Measurements from ENCODE around the gene HOXA3.
A peak's percentile ranks its signal among the peaks of the same experiment; 100 is the strongest.

The HOXA3 gene

GRCh38 chr7:27141137-27141922 lies 11.1 kb downstream of the HOXA3 start:
- no peak for DNase-seq
- WGBS (ENCODE audit: extremely low coverage, insufficient coverage, insufficient read length): no CpG with 5 or more reads among the region's 18 CpGs

GRCh38 chr7:27140126-27140857 lies 12.1 kb downstream of the HOXA3 start:
- H4K91ac ChIP-seq (ENCODE audit: low read depth, low read length): no peak overlapping the region
- no peaks in the 10 kb centered on the region for H3K79me2 ChIP-seq (ENCODE audit: control insufficient read depth, insufficient read depth, low read length, poor library complexity)
- no peak overlapping the region for H3K23ac ChIP-seq (ENCODE audit: low read length)
- no peak overlapping the region for H3K18ac ChIP-seq (ENCODE audit: low read length)
- peaks cover 13% of the 10 kb centered on the region for H3K9me3 ChIP-seq (ENCODE audit: insufficient read depth, low read depth, low read length)
- no peak overlapping the region for H4K12ac ChIP-seq (ENCODE audit: low read depth, low read length)
- no peak for DNase-seq
- no peaks in the 10 kb centered on the region for H3K79me1 ChIP-seq (ENCODE audit: low read length)
- no peak overlapping the region for H3K14ac ChIP-seq (ENCODE audit: low read length)
- no peak overlapping the region for H2AK5ac ChIP-seq (ENCODE audit: low read length)
- H3K36me3 ChIP-seq (ENCODE audit: control insufficient read depth in 1 of 2, insufficient read depth in 2 of 2, low read length in 2 of 2): no peaks in the 10 kb centered on the region
- no peak overlapping the region for H2BK5ac ChIP-seq (ENCODE audit: low read depth, low read length, poor library complexity)
- no peak overlapping the region for H3K4ac ChIP-seq (ENCODE audit: low read depth, low read length)
- H2BK120ac ChIP-seq (ENCODE audit: insufficient read depth, low read length, poor library complexity): no peak overlapping the region
- H3K4me2 ChIP-seq (ENCODE audit: low read length): no peak overlapping the region
- peaks cover 92% of the 10 kb centered on the region for H3K27me3 ChIP-seq (ENCODE audit: insufficient read depth, low read length)
- no peak overlapping the region for H3K9ac ChIP-seq (ENCODE audit: low read length)
- no peak overlapping the region for H2AFZ ChIP-seq (ENCODE audit: insufficient read depth, low read length, poor library complexity)
- no CpG with 5 or more reads among the region's 15 CpGs for WGBS (ENCODE audit: extremely low coverage, insufficient coverage, insufficient read length)
- H3K27ac ChIP-seq (ENCODE audit: low read depth, low read length): no peak overlapping the region
- H4K8ac ChIP-seq (ENCODE audit: low read depth, low read length): no peak overlapping the region
- peak overlapping the region; percentile 30 for H3K4me3 ChIP-seq (ENCODE audit: low read depth, low read length)
- H2BK12ac ChIP-seq (ENCODE audit: low read length): no peak overlapping the region
- H3K4me1 ChIP-seq (ENCODE audit: control insufficient read depth in 1 of 2, insufficient read depth in 2 of 2, low read length in 2 of 2): peaks cover 3 to 11% of the 10 kb centered on the region in 2 experiments

More at GRCh38 chr7:27141137-27141922, 11.1 kb downstream of the HOXA3 start:
- Histone ChIP-seq H3K27me3 (ENCODE audit: insufficient read depth, low read length) (peaks cover 93% of the 10 kb centered on the region), H2BK5ac (ENCODE audit: low read depth, low read length, poor library complexity) (no peak overlapping the region), H3K14ac (ENCODE audit: low read length) (no peak overlapping the region), H4K12ac (ENCODE audit: low read depth, low read length) (no peak overlapping the region), H4K8ac (ENCODE audit: low read depth, low read length) (no peak overlapping the region), H2BK120ac (ENCODE audit: insufficient read depth, low read length, poor library complexity) (no peak overlapping the region), H2AFZ (ENCODE audit: insufficient read depth, low read length, poor library complexity) (no peak overlapping the region), H2AK5ac (ENCODE audit: low read length) (no peak overlapping the region), H3K4me3 (ENCODE audit: low read depth, low read length) (no peak overlapping the region), H3K18ac (ENCODE audit: low read length) (no peak overlapping the region), H3K4me2 (ENCODE audit: low read length) (no peak overlapping the region), H3K23ac (ENCODE audit: low read length) (no peak overlapping the region), H3K9me3 (ENCODE audit: insufficient read depth, low read depth, low read length) (peaks cover 20% of the 10 kb centered on the region), H4K91ac (ENCODE audit: low read depth, low read length) (no peak overlapping the region), H3K79me2 (ENCODE audit: control insufficient read depth, insufficient read depth, low read length, poor library complexity) (no peaks in the 10 kb centered on the region), H3K4ac (ENCODE audit: low read depth, low read length) (no peak overlapping the region), H3K4me1 (ENCODE audit: control insufficient read depth in 1 of 2, insufficient read depth in 2 of 2, low read length in 2 of 2) (peaks cover 3 to 11% of the 10 kb centered on the region in 2 experiments), H3K79me1 (ENCODE audit: low read length) (no peaks in the 10 kb centered on the region), H3K27ac (ENCODE audit: low read depth, low read length) (no peak overlapping the region), H3K9ac (ENCODE audit: low read length) (no peak overlapping the region), H3K36me3 (ENCODE audit: control insufficient read depth in 1 of 2, insufficient read depth in 2 of 2, low read length in 2 of 2) (no peaks in the 10 kb centered on the region), H2BK12ac (ENCODE audit: low read length) (no peak overlapping the region)

GRCh38 chr7:27139334-27140125 lies 12.9 kb downstream of the HOXA3 start:
- no peak overlapping the region for H3K27ac ChIP-seq (ENCODE audit: low read depth, low read length)
- no peak overlapping the region for H3K4me3 ChIP-seq (ENCODE audit: low read depth, low read length)
- no peak overlapping the region for H3K9ac ChIP-seq (ENCODE audit: low read length)
- H3K9me3 ChIP-seq (ENCODE audit: insufficient read depth, low read depth, low read length): peaks cover 8% of the 10 kb centered on the region
- no peaks in the 10 kb centered on the region for H3K79me2 ChIP-seq (ENCODE audit: control insufficient read depth, insufficient read depth, low read length, poor library complexity)
- H3K4me1 ChIP-seq (ENCODE audit: control insufficient read depth in 1 of 2, insufficient read depth in 2 of 2, low read length in 2 of 2): peaks cover 3 to 11% of the 10 kb centered on the region in 2 experiments
- H4K91ac ChIP-seq (ENCODE audit: low read depth, low read length): no peak overlapping the region
- no peak overlapping the region for H2AFZ ChIP-seq (ENCODE audit: insufficient read depth, low read length, poor library complexity)
- no peak overlapping the region for H3K23ac ChIP-seq (ENCODE audit: low read length)
- H3K4me2 ChIP-seq (ENCODE audit: low read length): no peak overlapping the region
- H4K8ac ChIP-seq (ENCODE audit: low read depth, low read length): no peak overlapping the region
- H3K4ac ChIP-seq (ENCODE audit: low read depth, low read length): no peak overlapping the region
- no peak overlapping the region for H2AK5ac ChIP-seq (ENCODE audit: low read length)
- no peaks in the 10 kb centered on the region for H3K36me3 ChIP-seq (ENCODE audit: control insufficient read depth in 1 of 2, insufficient read depth in 2 of 2, low read length in 2 of 2)
- no peak for DNase-seq
- no peaks in the 10 kb centered on the region for H3K79me1 ChIP-seq (ENCODE audit: low read length)
- H2BK120ac ChIP-seq (ENCODE audit: insufficient read depth, low read length, poor library complexity): no peak overlapping the region
- no peak overlapping the region for H4K12ac ChIP-seq (ENCODE audit: low read depth, low read length)
- no peak overlapping the region for H2BK12ac ChIP-seq (ENCODE audit: low read length)
- H2BK5ac ChIP-seq (ENCODE audit: low read depth, low read length, poor library complexity): no peak overlapping the region
- peaks cover 86% of the 10 kb centered on the region for H3K27me3 ChIP-seq (ENCODE audit: insufficient read depth, low read length)
- no peak overlapping the region for H3K18ac ChIP-seq (ENCODE audit: low read length)
- no CpG with 5 or more reads among the region's 53 CpGs for WGBS (ENCODE audit: extremely low coverage, insufficient coverage, insufficient read length)
- no peak overlapping the region for H3K14ac ChIP-seq (ENCODE audit: low read length)

GRCh38 chr7:27138985-27139333 lies 13.4 kb downstream of the HOXA3 start:
- H3K18ac ChIP-seq (ENCODE audit: low read length): no peak overlapping the region
- no peak overlapping the region for H3K14ac ChIP-seq (ENCODE audit: low read length)
- H2AK5ac ChIP-seq (ENCODE audit: low read length): no peak overlapping the region
- no peak overlapping the region for H3K4me3 ChIP-seq (ENCODE audit: low read depth, low read length)
- no peaks in the 10 kb centered on the region for H3K79me1 ChIP-seq (ENCODE audit: low read length)
- peaks cover 6% of the 10 kb centered on the region for H3K9me3 ChIP-seq (ENCODE audit: insufficient read depth, low read depth, low read length)
- H4K12ac ChIP-seq (ENCODE audit: low read depth, low read length): no peak overlapping the region
- WGBS (ENCODE audit: extremely low coverage, insufficient coverage, insufficient read length): no CpG with 5 or more reads among the region's 11 CpGs
- no peak overlapping the region for H4K91ac ChIP-seq (ENCODE audit: low read depth, low read length)
- H2BK120ac ChIP-seq (ENCODE audit: insufficient read depth, low read length, poor library complexity): no peak overlapping the region
- no peak overlapping the region for H2BK5ac ChIP-seq (ENCODE audit: low read depth, low read length, poor library complexity)
- H3K36me3 ChIP-seq (ENCODE audit: control insufficient read depth in 1 of 2, insufficient read depth in 2 of 2, low read length in 2 of 2): no peaks in the 10 kb centered on the region
- H3K4me1 ChIP-seq (ENCODE audit: control insufficient read depth in 1 of 2, insufficient read depth in 2 of 2, low read length in 2 of 2): peaks cover 3 to 11% of the 10 kb centered on the region in 2 experiments
- H3K23ac ChIP-seq (ENCODE audit: low read length): no peak overlapping the region
- no peak overlapping the region for H3K4ac ChIP-seq (ENCODE audit: low read depth, low read length)
- no peak overlapping the region for H2AFZ ChIP-seq (ENCODE audit: insufficient read depth, low read length, poor library complexity)
- no peak overlapping the region for H3K9ac ChIP-seq (ENCODE audit: low read length)
- no peak overlapping the region for H3K27ac ChIP-seq (ENCODE audit: low read depth, low read length)
- no peak overlapping the region for H2BK12ac ChIP-seq (ENCODE audit: low read length)
- H3K79me2 ChIP-seq (ENCODE audit: control insufficient read depth, insufficient read depth, low read length, poor library complexity): no peaks in the 10 kb centered on the region
- H3K4me2 ChIP-seq (ENCODE audit: low read length): no peak overlapping the region
- no peak for DNase-seq
- H4K8ac ChIP-seq (ENCODE audit: low read depth, low read length): no peak overlapping the region
- H3K27me3 ChIP-seq (ENCODE audit: insufficient read depth, low read length): peaks cover 83% of the 10 kb centered on the region
